ENCODE measurements around the gene MYEOV. TPM values are rescaled to one million over a fixed set of nuclear protein-coding genes. Genes with fewer than 3 reads are reported as not detected.

The MYEOV gene
- total RNA-seq, 1 donor from 2014 or later, result not detected

GRCh38 chr11:69252490-69252837, 41.5 kb upstream of the MYEOV start:
- Mint-ChIP-seq H3K4me3 (ENCODE audit: unreplicated experiment) (no peak overlapping the region), H3K4me1 (ENCODE audit: low read depth, unreplicated experiment) (peaks cover 4% of the 10 kb centered on the region), H3K27me3 (ENCODE audit: unreplicated experiment) (peaks cover 11% of the 10 kb centered on the region), H3K9me3 (ENCODE audit: unreplicated experiment) (peaks cover 7% of the 10 kb centered on the region), H3K27ac (ENCODE audit: unreplicated experiment) (no peak overlapping the region), H3K36me3 (ENCODE audit: unreplicated experiment) (peaks cover 21% of the 10 kb centered on the region)
- no peak for TF ChIP-seq CTCF (IDR thresholded peaks at IDR 0.05; ENCODE audit: partially characterized antibody, unreplicated experiment)
- no peak for DNase-seq

GRCh38 chr11:69253028-69253427, 40.9 kb upstream of the MYEOV start:
- H3K4me1 Mint-ChIP-seq (ENCODE audit: low read depth, unreplicated experiment), result peaks cover 4% of the 10 kb centered on the region
- no peak overlapping the region for H3K27ac Mint-ChIP-seq (ENCODE audit: unreplicated experiment)
- H3K27me3 Mint-ChIP-seq (ENCODE audit: unreplicated experiment), result peaks cover 10% of the 10 kb centered on the region
- peaks cover 21% of the 10 kb centered on the region for H3K36me3 Mint-ChIP-seq (ENCODE audit: unreplicated experiment)
- H3K9me3 Mint-ChIP-seq (ENCODE audit: unreplicated experiment), result peaks cover 7% of the 10 kb centered on the region
- no peak for TF ChIP-seq CTCF (IDR thresholded peaks at IDR 0.05; ENCODE audit: partially characterized antibody, unreplicated experiment)
- H3K4me3 Mint-ChIP-seq (ENCODE audit: unreplicated experiment), result no peak overlapping the region
- DNase-seq, result no peak

- Mint-ChIP-seq H3K27me3 (ENCODE audit: unreplicated experiment) (peaks cover 7% of the 10 kb centered on the region), H3K4me3 (ENCODE audit: unreplicated experiment) (no peak overlapping the region), H3K9me3 (ENCODE audit: unreplicated experiment) (peaks cover 6% of the 10 kb centered on the region), H3K27ac (ENCODE audit: unreplicated experiment) (no peak overlapping the region), H3K4me1 (ENCODE audit: low read depth, unreplicated experiment) (peaks cover 2% of the 10 kb centered on the region), H3K36me3 (ENCODE audit: unreplicated experiment) (peaks cover 27% of the 10 kb centered on the region)
- no peak for TF ChIP-seq CTCF (IDR thresholded peaks at IDR 0.05; ENCODE audit: partially characterized antibody, unreplicated experiment)
- DNase-seq, result no peak
Measured at GRCh38 chr11:69257134-69257533, 36.8 kb upstream of the MYEOV start.

- no peak for DNase-seq
- H3K27ac Mint-ChIP-seq (ENCODE audit: unreplicated experiment), result no peak overlapping the region
- H3K27me3 Mint-ChIP-seq (ENCODE audit: unreplicated experiment), result peaks cover 11% of the 10 kb centered on the region
- no peak for TF ChIP-seq CTCF (IDR thresholded peaks at IDR 0.05; ENCODE audit: partially characterized antibody, unreplicated experiment)
- H3K9me3 Mint-ChIP-seq (ENCODE audit: unreplicated experiment), result peaks cover 8% of the 10 kb centered on the region
- no peak overlapping the region for H3K4me3 Mint-ChIP-seq (ENCODE audit: unreplicated experiment)
- H3K36me3 Mint-ChIP-seq (ENCODE audit: unreplicated experiment), result peaks cover 29% of the 10 kb centered on the region
- H3K4me1 Mint-ChIP-seq (ENCODE audit: low read depth, unreplicated experiment), result peaks cover 2% of the 10 kb centered on the region
Measured at GRCh38 chr11:69257838-69258658, 35.9 kb upstream of the MYEOV start.

GRCh38 chr11:69259096-69259495, 34.9 kb upstream of the MYEOV start:
- peaks cover 13% of the 10 kb centered on the region for H3K27me3 Mint-ChIP-seq (ENCODE audit: unreplicated experiment)
- no peak for TF ChIP-seq CTCF (IDR thresholded peaks at IDR 0.05; ENCODE audit: partially characterized antibody, unreplicated experiment)
- no peak overlapping the region for H3K4me3 Mint-ChIP-seq (ENCODE audit: unreplicated experiment)
- H3K27ac Mint-ChIP-seq (ENCODE audit: unreplicated experiment), result no peak overlapping the region
- peaks cover 9% of the 10 kb centered on the region for H3K9me3 Mint-ChIP-seq (ENCODE audit: unreplicated experiment)
- H3K36me3 Mint-ChIP-seq (ENCODE audit: unreplicated experiment), result peaks cover 27% of the 10 kb centered on the region
- no peak for DNase-seq
- H3K4me1 Mint-ChIP-seq (ENCODE audit: low read depth, unreplicated experiment), result peaks cover 2% of the 10 kb centered on the region

Data from glutamatergic neuron (in vitro differentiated cells).